Kidney (tissue), 22 donors: ENCODE data around the gene NFKBIB. TPM values are rescaled to one million over a fixed set of nuclear protein-coding genes. Genes with fewer than 3 reads are reported as not detected.

ENCODE experiments used
- DNase-seq, 5 donors: peaks; one replicate each; pipeline ENCODE4 v3.0.0-alpha.2; 2013 to 2020
- FAIRE-seq: peaks from 2 replicates; lab custom pipeline; 2012; peaks lifted over from hg19 to GRCh38; lab: Jason Lieb, UNC
- H3K27ac ChIP-seq, 2 donors: one replicate each; pipeline ENCODE4 v1.7.0; 2013; ENCODE audit warnings: low read depth in 2 of 2, low read length in 2 of 2, inconsistent platforms in 1 of 2
- H3K27me3 ChIP-seq: one replicate; pipeline ENCODE4 v1.7.1; 2013; ENCODE audit warnings: low read length, inconsistent platforms; ENCODE audit not compliant: control insufficient read depth, insufficient read depth
- H3K36me3 ChIP-seq, 3 donors: one replicate each; pipeline versions ENCODE4 v1.7.0 to v1.7.1; 2013; ENCODE audit warnings: low read length in 3 of 3, control low read depth in 1 of 3, inconsistent platforms in 1 of 3; ENCODE audit not compliant: insufficient read depth in 3 of 3, control insufficient read depth in 2 of 3
- H3K4me1 ChIP-seq, 3 donors: one replicate each; pipeline versions ENCODE4 v1.7.0 to v1.7.1; 2013; ENCODE audit warnings: low read length in 3 of 3, inconsistent platforms in 1 of 3, low read depth in 1 of 3; ENCODE audit not compliant: control insufficient read depth in 2 of 3, insufficient read depth in 2 of 3
- H3K4me3 ChIP-seq, 3 donors: one replicate each; pipeline versions ENCODE4 v1.7.0 to v1.8.1; 2013; ENCODE audit warnings: low read length in 3 of 3, control low read depth in 1 of 3, inconsistent platforms in 1 of 3
- H3K9ac ChIP-seq, 3 donors: one replicate each; pipeline versions ENCODE4 v1.7.0 to v1.7.1; 2013; ENCODE audit warnings: low read length in 3 of 3, control low read depth in 1 of 3, inconsistent platforms in 1 of 3
- H3K9me3 ChIP-seq, 3 donors: one replicate each; pipeline versions ENCODE4 v1.7.0 to v1.7.1; 2013; ENCODE audit warnings: low read length in 3 of 3, control low read depth in 1 of 3, inconsistent platforms in 1 of 3; ENCODE audit not compliant: control insufficient read depth in 2 of 3, insufficient read depth in 1 of 3
- intact Hi-C: fragments of 100-400 bp; cut with DNase I; formaldehyde crosslinking; loops from one replicate; pipeline ENCODE4 v1.11.1; 2022
- long read RNA-seq, 10 donors: library from polyadenylated mRNA in 1 of 10; unstranded in 1 of 10; transcript quantifications; one replicate each; pipeline ENCODE4 v2.0.0 and lab custom pipeline, GENCODE V29; 2021 to 2026
- polyA plus RNA-seq: library from polyadenylated mRNA; stranded (reverse); fragments of 350-450 nt; fragmentation: Illumina TruSeq; extraction: RNeasy Lipid Tissue Mini Kit (QIAGEN cat#74804); gene quantifications from one replicate; pipeline ENCODE4 v1.2.3, GENCODE V29; 2014; ENCODE audit warnings: low read depth, low replicate concordance; ENCODE audit not compliant: insufficient read depth
- total RNA-seq: library from RNA; stranded (reverse); fragmentation: NEBNext Ultra II Directional; extraction: Animal tissue kit (Norgen Biotek cat#: 25700); gene quantifications from one replicate; pipeline ENCODE4 v1.2.1, GENCODE V29; 2021
- TF ChIP-seq, protein P1 (sequence below): IDR thresholded peaks from 3 replicates; pipeline ENCODE4 v1.5.1; 2012; ENCODE audit warnings: mild to moderate bottlenecking, moderate library complexity, borderline replicate concordance; ENCODE audit not compliant: insufficient read depth; ENCODE audit errors: extremely low read depth
- donor health status: control.
- donor health status: control.
- donor health status: control.
- donor health status: control.
- donor health status: control.
- donor health status: DM: yes; HTN: yes; CAD: no.
- donor health status: Normal renal cell carcinoma (clear cell type).

The NFKBIB gene, protein sequence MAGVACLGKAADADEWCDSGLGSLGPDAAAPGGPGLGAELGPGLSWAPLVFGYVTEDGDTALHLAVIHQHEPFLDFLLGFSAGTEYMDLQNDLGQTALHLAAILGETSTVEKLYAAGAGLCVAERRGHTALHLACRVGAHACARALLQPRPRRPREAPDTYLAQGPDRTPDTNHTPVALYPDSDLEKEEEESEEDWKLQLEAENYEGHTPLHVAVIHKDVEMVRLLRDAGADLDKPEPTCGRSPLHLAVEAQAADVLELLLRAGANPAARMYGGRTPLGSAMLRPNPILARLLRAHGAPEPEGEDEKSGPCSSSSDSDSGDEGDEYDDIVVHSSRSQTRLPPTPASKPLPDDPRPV
- total RNA-seq (23.2 TPM), polyA plus RNA-seq (37.6 TPM)
- long read RNA-seq, donor 1, partial matches to known transcripts: 0 of 4 reads
- long read RNA-seq, donor 1, other reads (novel, unspliced or antisense): 0 of 4 reads
- long read RNA-seq, donor 2, partial matches to known transcripts: 0 of 11 reads
- long read RNA-seq, donor 2, other reads (novel, unspliced or antisense): 8 of 11 reads
- long read RNA-seq, donor 3, partial matches to known transcripts: 0 of 1 reads
- long read RNA-seq, donor 3, other reads (novel, unspliced or antisense): 0 of 1 reads
- long read RNA-seq, donor 4, partial matches to known transcripts: 8 of 15 reads
- long read RNA-seq, donor 4, other reads (novel, unspliced or antisense): 0 of 15 reads
- long read RNA-seq, donor 5: 0 reads
- long read RNA-seq, donor 6, transcript NFKBIB-201 (6 exons, 1,159 nt): major isoform, 8 of 8 reads
- long read RNA-seq, donor 6, partial matches to known transcripts: 0 of 8 reads
- long read RNA-seq, donor 6, other reads (novel, unspliced or antisense): 0 of 8 reads
- long read RNA-seq, donor 7, transcript NFKBIB-204 (5 exons, 1,929 nt): major isoform, 11 of 34 reads
- long read RNA-seq, donor 7, partial matches to known transcripts: 17 of 34 reads
- long read RNA-seq, donor 7, other reads (novel, unspliced or antisense): 2 of 34 reads
- long read RNA-seq, donor 8, partial matches to known transcripts: 0 of 5 reads
- long read RNA-seq, donor 8, other reads (novel, unspliced or antisense): 0 of 5 reads
- long read RNA-seq, donor 9, partial matches to known transcripts: 0 of 3 reads
- long read RNA-seq, donor 9, other reads (novel, unspliced or antisense): 0 of 3 reads
- long read RNA-seq, donor 10, partial matches to known transcripts: 0 of 1 reads
- long read RNA-seq, donor 10, other reads (novel, unspliced or antisense): 0 of 1 reads

DNA sequence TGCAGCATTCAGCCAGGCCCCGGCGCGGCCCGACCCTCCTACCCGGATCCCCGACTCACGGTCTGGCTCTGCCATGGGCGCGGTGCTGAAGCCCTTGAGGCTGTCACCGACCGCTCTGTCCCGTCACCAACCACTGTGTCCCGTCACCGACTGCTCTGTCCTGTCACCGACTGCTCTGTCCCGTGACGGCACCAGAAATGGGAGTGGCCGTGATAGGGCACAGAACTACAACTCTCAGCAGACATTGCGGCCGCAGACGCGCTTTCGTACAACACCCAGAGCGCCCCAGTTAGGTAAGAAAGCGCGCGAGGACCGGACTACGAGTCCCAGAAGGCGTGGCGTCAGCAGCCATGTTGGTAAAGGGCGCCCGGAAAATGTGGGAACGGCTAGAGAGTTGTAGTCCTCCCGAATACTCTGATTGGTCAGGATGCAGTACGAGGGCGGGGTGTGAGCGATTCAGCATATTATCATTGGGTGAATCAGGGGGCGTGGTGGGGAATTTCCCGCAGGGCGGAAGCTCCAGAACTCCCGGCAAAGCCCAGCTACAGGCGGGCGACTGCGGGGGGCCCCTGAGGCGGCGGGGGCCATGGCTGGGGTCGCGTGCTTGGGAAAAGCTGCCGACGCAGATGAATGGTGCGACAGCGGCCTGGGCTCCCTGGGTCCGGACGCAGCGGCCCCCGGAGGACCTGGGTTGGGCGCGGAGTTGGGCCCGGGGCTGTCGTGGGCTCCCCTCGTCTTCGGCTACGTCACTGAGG lies at the start of gene NFKBIB, which contains the start of gene SIRT2:
TSS of gene NFKBIB (plus strand) at position 523 of the 755 bp plus-strand sequence. CDS start at position 587, 64 bp downstream.
TSS of gene SIRT2 (minus strand) at position 172 of the 755 bp plus-strand sequence. CDS start at position 75, 97 bp downstream.
- FAIRE-seq: peak; percentile 98
- intact Hi-C loops: no loop called here
- peak within 1 kb of the TSS; percentile 80 to 95 (median 90) for H3K9ac ChIP-seq
- H3K4me3 ChIP-seq: peak within 1 kb of the TSS; percentile 74 to 95 (median 94)
- peak; percentile 99 to 100 (median 100) for DNase-seq
- H3K27me3 ChIP-seq: no peaks in the 10 kb centered on the region
- peaks cover 0 to under 1% (median 0%) of the 10 kb centered on the region in 3 donors for H3K36me3 ChIP-seq
- TF ChIP-seq, protein P1, sequence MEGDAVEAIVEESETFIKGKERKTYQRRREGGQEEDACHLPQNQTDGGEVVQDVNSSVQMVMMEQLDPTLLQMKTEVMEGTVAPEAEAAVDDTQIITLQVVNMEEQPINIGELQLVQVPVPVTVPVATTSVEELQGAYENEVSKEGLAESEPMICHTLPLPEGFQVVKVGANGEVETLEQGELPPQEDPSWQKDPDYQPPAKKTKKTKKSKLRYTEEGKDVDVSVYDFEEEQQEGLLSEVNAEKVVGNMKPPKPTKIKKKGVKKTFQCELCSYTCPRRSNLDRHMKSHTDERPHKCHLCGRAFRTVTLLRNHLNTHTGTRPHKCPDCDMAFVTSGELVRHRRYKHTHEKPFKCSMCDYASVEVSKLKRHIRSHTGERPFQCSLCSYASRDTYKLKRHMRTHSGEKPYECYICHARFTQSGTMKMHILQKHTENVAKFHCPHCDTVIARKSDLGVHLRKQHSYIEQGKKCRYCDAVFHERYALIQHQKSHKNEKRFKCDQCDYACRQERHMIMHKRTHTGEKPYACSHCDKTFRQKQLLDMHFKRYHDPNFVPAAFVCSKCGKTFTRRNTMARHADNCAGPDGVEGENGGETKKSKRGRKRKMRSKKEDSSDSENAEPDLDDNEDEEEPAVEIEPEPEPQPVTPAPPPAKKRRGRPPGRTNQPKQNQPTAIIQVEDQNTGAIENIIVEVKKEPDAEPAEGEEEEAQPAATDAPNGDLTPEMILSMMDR: peak; percentile 13
- H3K4me1 ChIP-seq: peaks cover 4 to 13% (median 9%) of the 10 kb centered on the region in 3 donors
- peak within 1 kb of the TSS; percentile 80 to 90 for H3K27ac ChIP-seq
- H3K9me3 ChIP-seq: peaks cover 0 to 3% (median 0%) of the 10 kb centered on the region in 3 donors

DNA sequence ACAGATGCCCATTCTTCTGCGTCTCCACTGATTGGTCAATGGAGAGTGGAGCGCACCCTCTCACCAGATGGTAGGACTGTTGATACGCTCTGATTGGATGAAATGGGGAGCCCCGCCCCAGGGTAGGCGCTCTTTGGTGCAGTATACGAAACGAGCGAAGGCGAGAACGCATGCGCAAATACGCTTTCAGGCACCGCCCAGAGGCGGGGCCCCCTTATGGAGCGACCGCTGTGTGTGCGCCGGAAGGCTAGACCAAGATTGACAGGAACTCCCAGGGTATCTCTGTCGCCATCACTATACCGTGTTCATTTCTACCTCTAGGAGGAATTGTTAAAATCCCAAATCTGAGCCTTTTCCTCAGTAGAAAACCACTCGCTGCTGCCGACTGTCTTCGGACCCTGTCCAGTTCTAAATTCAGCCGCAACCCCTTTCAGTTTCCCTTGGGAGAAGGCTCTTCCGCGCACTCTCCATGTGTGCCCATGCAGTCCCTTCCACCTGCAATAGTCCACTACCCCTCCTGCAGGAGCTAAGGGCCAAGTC lies 49.3 kb upstream of the NFKBIB start:
- Histone ChIP-seq H3K4me1 (peaks cover 0 to 31% (median 15%) of the 10 kb centered on the region in 3 donors), H3K27me3 (no peaks in the 10 kb centered on the region), H3K4me3 (peak overlapping the region; percentile 83 to 96 (median 83)), H3K27ac (peak overlapping the region; percentile 99), H3K36me3 (peaks cover 8 to 22% (median 20%) of the 10 kb centered on the region in 3 donors), H3K9ac (peak overlapping the region; percentile 85 to 97 (median 93)), H3K9me3 (no peaks in the 10 kb centered on the region)
- TF ChIP-seq, protein P1: no peak
- FAIRE-seq (no peak), DNase-seq (peak in 3 of 5 donors; percentile 100)
- intact Hi-C loops: no loop called here
